HG03175 (cell line): ENCODE results near the gene ATP2B3.

Experiments used
- ATAC-seq: cut with Tn5 transposase; IDR thresholded peaks from one replicate; pipeline ENCODE4 v1.9.1; 2021; ENCODE audit warnings: mild to moderate bottlenecking, moderate library complexity; ENCODE audit not compliant: unreplicated experiment

Gene ATP2B3

GRCh38 chrX:153488231-153488914, 29.1 kb upstream of the ATP2B3 start:
- no peak for ATAC-seq

- no peak for ATAC-seq
Observed at GRCh38 chrX:153490217-153490930, 27.1 kb upstream of the ATP2B3 start.

- no peak for ATAC-seq
Observed at GRCh38 chrX:153491351-153491914, 26.0 kb upstream of the ATP2B3 start.

- ATAC-seq, result no peak
Observed at GRCh38 chrX:153491918-153492317, 25.5 kb upstream of the ATP2B3 start.

GRCh38 chrX:153492543-153492942, 24.9 kb upstream of the ATP2B3 start:
- no peak for ATAC-seq

GRCh38 chrX:153493085-153493484, 24.4 kb upstream of the ATP2B3 start:
- ATAC-seq, result no peak

- ATAC-seq, result no peak
Observed at GRCh38 chrX:153494061-153494460, 23.4 kb upstream of the ATP2B3 start.

GRCh38 chrX:153494541-153495361, 22.7 kb upstream of the ATP2B3 start, which contains the start of gene BGN:
BGN (plus strand) TSS chrX:153494980; CDS start chrX:153504632, 9,652 bp downstream.
- no peak for ATAC-seq

GRCh38 chrX:153495362-153495751, 22.1 kb upstream of the ATP2B3 start:
- no peak for ATAC-seq

GRCh38 chrX:153495903-153496589, 21.4 kb upstream of the ATP2B3 start:
- no peak for ATAC-seq

GRCh38 chrX:153496590-153496959, 20.9 kb upstream of the ATP2B3 start:
- ATAC-seq, result no peak

- ATAC-seq, result no peak
Observed at GRCh38 chrX:153498453-153498852, 19.0 kb upstream of the ATP2B3 start.

GRCh38 chrX:153499341-153499740, 18.1 kb upstream of the ATP2B3 start:
- no peak for ATAC-seq

- ATAC-seq, result no peak
Observed at GRCh38 chrX:153499876-153500275, 17.6 kb upstream of the ATP2B3 start.

GRCh38 chrX:153500676-153501280, 16.7 kb upstream of the ATP2B3 start:
- ATAC-seq, result no peak

- ATAC-seq, result no peak
Observed at GRCh38 chrX:153501530-153501929, 15.9 kb upstream of the ATP2B3 start.

- no peak for ATAC-seq
Observed at GRCh38 chrX:153502131-153502530, 15.3 kb upstream of the ATP2B3 start.

GRCh38 chrX:153502796-153503195, 14.6 kb upstream of the ATP2B3 start:
- ATAC-seq, result no peak

- ATAC-seq, result no peak
Observed at GRCh38 chrX:153504445-153505016, 12.9 kb upstream of the ATP2B3 start.

GRCh38 chrX:153505361-153505760, 12.1 kb upstream of the ATP2B3 start:
- no peak for ATAC-seq
